Measurements from ENCODE around the gene TMED1.
"Not testable (repeated sequence)": the region's sequence is repeated elsewhere in the genome, so short reads cannot be mapped to it uniquely, and the experiment has no call there.

The TMED1 gene

DNA sequence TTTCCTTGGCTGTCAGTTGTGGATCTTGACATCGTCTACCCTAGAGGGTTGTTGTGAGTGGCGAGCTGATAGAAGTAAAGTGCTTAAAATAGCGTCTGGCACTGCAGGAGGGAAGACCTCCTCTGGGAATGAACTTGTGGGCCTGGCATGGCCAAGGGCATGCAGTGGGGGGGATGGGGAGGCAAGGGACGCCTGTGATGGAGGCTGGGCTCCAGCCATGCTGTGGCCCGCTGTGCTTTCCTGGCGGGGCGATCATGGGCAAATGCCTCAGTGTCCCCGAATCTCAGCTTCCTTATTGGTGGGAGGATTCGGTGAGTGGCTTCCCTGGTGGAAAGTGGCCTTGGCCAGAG lies 46.1 kb upstream of the TMED1 start:
- H3K36me3 ChIP-seq (ENCODE audit: control insufficient read depth in 1 of 2, insufficient read depth in 2 of 2, low read depth in 1 of 2, low read length in 2 of 2): peaks cover 0 to 14% of the 10 kb centered on the region in 2 experiments
- peak overlapping the region; percentile 40 for H4K91ac ChIP-seq (ENCODE audit: low read length)
- no peak overlapping the region for H3K4me2 ChIP-seq (ENCODE audit: low read length, poor library complexity, severe bottlenecking)
- H3K79me1 ChIP-seq (replicated peaks; ENCODE audit: low read length, poor library complexity, severe bottlenecking): peaks cover 49% of the 10 kb centered on the region
- H3K4me1 ChIP-seq (ENCODE audit: control insufficient read depth, insufficient read depth, low read depth, low read length): peaks cover 34% of the 10 kb centered on the region
- H3K27ac ChIP-seq (ENCODE audit: low read length, poor library complexity, severe bottlenecking): no peak overlapping the region
- H3K27me3 ChIP-seq (ENCODE audit: control insufficient read depth in 1 of 2, insufficient read depth in 1 of 2, low read length in 2 of 2): no peaks in the 10 kb centered on the region
- 78% methylated on average over 9 of the region's 9 CpGs for WGBS
- H3K4me3 ChIP-seq (ENCODE audit: insufficient read depth in 1 of 2, low read depth in 1 of 2, low read length in 2 of 2): no peak overlapping the region
- H3K18ac ChIP-seq (ENCODE audit: low read depth in 1 of 2, low read length in 2 of 2): peak overlapping the region in 1 of 2 experiments; percentile 46
- H3K14ac ChIP-seq (ENCODE audit: low read length in 2 of 2): no peak overlapping the region
- no peak for DNase-seq
- no peak overlapping the region for H2BK15ac ChIP-seq (ENCODE audit: low read depth, poor library complexity, severe bottlenecking)
- H2BK5ac ChIP-seq (ENCODE audit: low read depth, low read length, poor library complexity, severe bottlenecking): no peak overlapping the region
- no peak overlapping the region for H3K9ac ChIP-seq (ENCODE audit: low read length)
- peak overlapping the region in 1 of 2 experiments; percentile 57 for H3K23ac ChIP-seq (ENCODE audit: low read length in 2 of 2)
- no peaks in the 10 kb centered on the region for H3K9me3 ChIP-seq (ENCODE audit: control insufficient read depth, low read length)
- no peak overlapping the region for H3K4ac ChIP-seq (ENCODE audit: low read depth in 1 of 2, low read length in 2 of 2)
- H2BK12ac ChIP-seq (ENCODE audit: low read length in 2 of 2): peak overlapping the region; percentile 43 to 60
- H2AK5ac ChIP-seq (ENCODE audit: low read length, severe bottlenecking): no peak overlapping the region
- H4K8ac ChIP-seq (ENCODE audit: low read length): peak overlapping the region; percentile 32
- no peak overlapping the region for H2BK120ac ChIP-seq (ENCODE audit: low read depth, low read length)
- no peak overlapping the region for H2AFZ ChIP-seq (ENCODE audit: low read depth, low read length)

DNA sequence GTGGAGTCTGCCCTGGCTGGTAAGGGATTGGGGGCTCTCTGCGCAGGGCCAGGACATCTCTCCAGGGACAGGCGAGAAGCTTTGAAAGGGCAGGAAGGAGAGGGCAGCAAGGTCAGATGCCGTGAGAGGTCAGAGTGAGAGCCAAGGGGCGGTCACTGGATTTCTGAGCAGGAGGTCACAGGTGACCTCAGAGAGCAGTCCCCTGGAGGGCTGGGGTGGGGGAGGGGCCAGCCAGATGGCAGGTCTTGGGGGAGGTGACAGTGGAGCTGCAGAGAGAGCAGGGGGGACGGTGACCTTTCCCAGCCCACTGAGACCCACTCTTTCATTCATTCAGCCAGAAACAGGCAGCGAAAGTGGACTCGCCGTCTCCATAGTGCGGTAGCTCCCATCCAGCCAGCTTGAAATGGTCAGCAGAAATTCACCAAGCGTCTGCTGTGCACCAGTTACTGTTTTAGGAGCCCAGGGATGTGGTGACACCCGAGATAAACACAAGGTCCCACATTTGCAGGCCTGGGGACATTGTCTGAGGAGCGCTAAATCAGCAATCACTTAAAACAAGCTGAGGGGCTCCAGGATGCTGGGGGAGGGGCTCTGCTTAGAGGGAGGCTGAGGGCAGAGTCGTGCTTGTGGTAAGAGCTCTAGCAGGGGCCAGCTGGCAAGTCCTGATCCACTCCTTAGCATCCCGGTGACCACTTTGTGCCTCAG lies 45.5 kb upstream of the TMED1 start:
- H3K4me2 ChIP-seq (ENCODE audit: low read length, poor library complexity, severe bottlenecking): no peak overlapping the region
- no peak overlapping the region for H2BK15ac ChIP-seq (ENCODE audit: low read depth, poor library complexity, severe bottlenecking)
- H4K91ac ChIP-seq (ENCODE audit: low read length): no peak overlapping the region
- H3K14ac ChIP-seq (ENCODE audit: low read length in 2 of 2): no peak overlapping the region
- no peak overlapping the region for H3K4me3 ChIP-seq (ENCODE audit: insufficient read depth in 1 of 2, low read depth in 1 of 2, low read length in 2 of 2)
- H3K9ac ChIP-seq (ENCODE audit: low read length): no peak overlapping the region
- no peak for DNase-seq
- no peak overlapping the region for H2BK120ac ChIP-seq (ENCODE audit: low read depth, low read length)
- H4K8ac ChIP-seq (ENCODE audit: low read length): peak overlapping the region; percentile 32
- no peaks in the 10 kb centered on the region for H3K27me3 ChIP-seq (ENCODE audit: control insufficient read depth in 1 of 2, insufficient read depth in 1 of 2, low read length in 2 of 2)
- peak overlapping the region; percentile 43 to 60 for H2BK12ac ChIP-seq (ENCODE audit: low read length in 2 of 2)
- no peaks in the 10 kb centered on the region for H3K9me3 ChIP-seq (ENCODE audit: control insufficient read depth, low read length)
- H2BK5ac ChIP-seq (ENCODE audit: low read depth, low read length, poor library complexity, severe bottlenecking): no peak overlapping the region
- no peak overlapping the region for H2AK5ac ChIP-seq (ENCODE audit: low read length, severe bottlenecking)
- peaks cover 33% of the 10 kb centered on the region for H3K4me1 ChIP-seq (ENCODE audit: control insufficient read depth, insufficient read depth, low read depth, low read length)
- peaks cover 0 to 11% of the 10 kb centered on the region in 2 experiments for H3K36me3 ChIP-seq (ENCODE audit: control insufficient read depth in 1 of 2, insufficient read depth in 2 of 2, low read depth in 1 of 2, low read length in 2 of 2)
- H3K18ac ChIP-seq (ENCODE audit: low read depth in 1 of 2, low read length in 2 of 2): peak overlapping the region in 1 of 2 experiments; percentile 67
- H3K23ac ChIP-seq (ENCODE audit: low read length in 2 of 2): peak overlapping the region in 1 of 2 experiments; percentile 57
- no peak overlapping the region for H2AFZ ChIP-seq (ENCODE audit: low read depth, low read length)
- 41% methylated on average over 14 of the region's 14 CpGs for WGBS
- no peak overlapping the region for H3K4ac ChIP-seq (ENCODE audit: low read depth in 1 of 2, low read length in 2 of 2)
- no peak overlapping the region for H3K27ac ChIP-seq (ENCODE audit: low read length, poor library complexity, severe bottlenecking)
- peaks cover 48% of the 10 kb centered on the region for H3K79me1 ChIP-seq (replicated peaks; ENCODE audit: low read length, poor library complexity, severe bottlenecking)

GRCh38 chr19:10878253-10878652 lies 42.2 kb upstream of the TMED1 start:
- H2BK12ac ChIP-seq (ENCODE audit: low read length in 2 of 2): no peak overlapping the region
- H3K4me1 ChIP-seq (ENCODE audit: control insufficient read depth, insufficient read depth, low read depth, low read length): peaks cover 27% of the 10 kb centered on the region
- no peaks in the 10 kb centered on the region for H3K27me3 ChIP-seq (ENCODE audit: control insufficient read depth in 1 of 2, insufficient read depth in 1 of 2, low read length in 2 of 2)
- no peak overlapping the region for H4K8ac ChIP-seq (ENCODE audit: low read length)
- no peak overlapping the region for H3K4me2 ChIP-seq (ENCODE audit: low read length, poor library complexity, severe bottlenecking)
- H3K27ac ChIP-seq (ENCODE audit: low read length, poor library complexity, severe bottlenecking): no peak overlapping the region
- no peaks in the 10 kb centered on the region for H3K9me3 ChIP-seq (ENCODE audit: control insufficient read depth, low read length)
- H2BK15ac ChIP-seq (ENCODE audit: low read depth, poor library complexity, severe bottlenecking): no peak overlapping the region
- H3K36me3 ChIP-seq (ENCODE audit: control insufficient read depth in 1 of 2, insufficient read depth in 2 of 2, low read depth in 1 of 2, low read length in 2 of 2): peaks cover 0 to 13% of the 10 kb centered on the region in 2 experiments
- no peak overlapping the region for H3K18ac ChIP-seq (ENCODE audit: low read depth in 1 of 2, low read length in 2 of 2)
- H2BK120ac ChIP-seq (ENCODE audit: low read depth, low read length): no peak overlapping the region
- 88% methylated on average over 3 of the region's 3 CpGs for WGBS
- H3K14ac ChIP-seq (ENCODE audit: low read length in 2 of 2): no peak overlapping the region
- H3K4me3 ChIP-seq (ENCODE audit: insufficient read depth in 1 of 2, low read depth in 1 of 2, low read length in 2 of 2): no peak overlapping the region
- no peak overlapping the region for H3K23ac ChIP-seq (ENCODE audit: low read length in 2 of 2)
- no peak overlapping the region for H3K4ac ChIP-seq (ENCODE audit: low read depth in 1 of 2, low read length in 2 of 2)
- H3K9ac ChIP-seq (ENCODE audit: low read length): peak overlapping the region; percentile 35
- H2AFZ ChIP-seq (ENCODE audit: low read depth, low read length): no peak overlapping the region
- H3K79me1 ChIP-seq (replicated peaks; ENCODE audit: low read length, poor library complexity, severe bottlenecking): peaks cover 45% of the 10 kb centered on the region
- H4K91ac ChIP-seq (ENCODE audit: low read length): no peak overlapping the region
- no peak overlapping the region for H2AK5ac ChIP-seq (ENCODE audit: low read length, severe bottlenecking)
- no peak overlapping the region for H2BK5ac ChIP-seq (ENCODE audit: low read depth, low read length, poor library complexity, severe bottlenecking)
- DNase-seq: no peak

GRCh38 chr19:10877608-10878007 lies 41.6 kb upstream of the TMED1 start:
- H4K8ac ChIP-seq (ENCODE audit: low read length); H3K9me3 ChIP-seq (ENCODE audit: control insufficient read depth, low read length); H3K36me3 ChIP-seq (ENCODE audit: control insufficient read depth in 1 of 2, insufficient read depth in 2 of 2, low read depth in 1 of 2, low read length in 2 of 2); H3K4me3 ChIP-seq (ENCODE audit: insufficient read depth in 1 of 2, low read depth in 1 of 2, low read length in 2 of 2); H2BK5ac ChIP-seq (ENCODE audit: low read depth, low read length, poor library complexity, severe bottlenecking); H3K18ac ChIP-seq (ENCODE audit: low read depth in 1 of 2, low read length in 2 of 2); H3K4me2 ChIP-seq (ENCODE audit: low read length, poor library complexity, severe bottlenecking); DNase-seq; H2AFZ ChIP-seq (ENCODE audit: low read depth, low read length); H3K27me3 ChIP-seq (ENCODE audit: control insufficient read depth in 1 of 2, insufficient read depth in 1 of 2, low read length in 2 of 2); H2BK12ac ChIP-seq (ENCODE audit: low read length in 2 of 2); H3K4ac ChIP-seq (ENCODE audit: low read depth in 1 of 2, low read length in 2 of 2); H3K23ac ChIP-seq (ENCODE audit: low read length in 2 of 2); H2BK120ac ChIP-seq (ENCODE audit: low read depth, low read length); H4K91ac ChIP-seq (ENCODE audit: low read length); H2BK15ac ChIP-seq (ENCODE audit: low read depth, poor library complexity, severe bottlenecking); H3K27ac ChIP-seq (ENCODE audit: low read length, poor library complexity, severe bottlenecking); H3K14ac ChIP-seq (ENCODE audit: low read length in 2 of 2); H2AK5ac ChIP-seq (ENCODE audit: low read length, severe bottlenecking): not testable (repeated sequence)
- peak overlapping the region; percentile 35 for H3K9ac ChIP-seq (ENCODE audit: low read length)
- H3K4me1 ChIP-seq (ENCODE audit: control insufficient read depth, insufficient read depth, low read depth, low read length): peaks cover 24% of the 10 kb centered on the region
- WGBS: 98% methylated on average over 8 of the region's 9 CpGs
- H3K79me1 ChIP-seq (replicated peaks; ENCODE audit: low read length, poor library complexity, severe bottlenecking): peaks cover 41% of the 10 kb centered on the region

Measured in mesenchymal stem cell (in vitro differentiated cells and primary cell).